Left ventricle myocardium inferior (tissue), 1 donor: Measurements from ENCODE around the gene ABCD1. TPM values are rescaled to one million over a fixed set of nuclear protein-coding genes. Genes with fewer than 3 reads are reported as not detected.

Experiments
- DNase-seq: peaks from one replicate; pipeline ENCODE4 v3.0.0-alpha.2; 2020
- H3K27ac ChIP-seq: fragments of 200-600 bp; replicated peaks from 2 replicates; pipeline ENCODE4 v1.8.0; 2021
- H3K27me3 ChIP-seq: fragments of 200-600 bp; 2 replicates; pipeline ENCODE4 v1.8.0; 2021; ENCODE audit warnings: low read depth
- H3K36me3 ChIP-seq: fragments of 200-600 bp; 2 replicates; pipeline ENCODE4 v1.8.0; 2021
- H3K4me1 ChIP-seq: fragments of 200-600 bp; 2 replicates; pipeline ENCODE4 v1.8.0; 2021
- H3K4me3 ChIP-seq: fragments of 200-600 bp; 2 replicates; pipeline ENCODE4 v1.8.0; 2021; ENCODE audit warnings: mild to moderate bottlenecking, moderate library complexity
- H3K9me3 ChIP-seq: fragments of 200-600 bp; replicated peaks from 2 replicates; pipeline ENCODE4 v1.8.0; 2021
- CTCF ChIP-seq: fragments of 200-600 bp; IDR thresholded peaks from 2 replicates; pipeline ENCODE4 v1.8.0; 2021; ENCODE audit warnings: antibody characterized with exemption, mild to moderate bottlenecking, borderline replicate concordance
- intact Hi-C: fragments of 100-400 bp; cut with micrococcal nuclease; formaldehyde crosslinking; loops from one replicate; pipeline ENCODE4 v1.11.0; 2022
- total RNA-seq: library from RNA; stranded (reverse); fragmentation: NEBNext Ultra II Directional; extraction: Animal tissue kit (Norgen Biotek cat#: 25700); gene quantifications from one replicate; pipeline ENCODE4 v1.2.1, GENCODE V29; 2021
- donor health status: DM: no; HTN: yes; CAD: no; lungs with severe emphysema.

ABCD1 gene
- total RNA-seq, 1 donor from 2014 or later, result 16.0 TPM

GRCh38 chrX:153734871-153735270 is 10.2 kb downstream of the ABCD1 start:
- no peak for DNase-seq
- intact Hi-C loops, result no loop called here
- H3K27ac ChIP-seq, result no peak overlapping the region
- H3K27me3 ChIP-seq, result no peaks in the 10 kb centered on the region
- no peaks in the 10 kb centered on the region for H3K4me1 ChIP-seq
- H3K36me3 ChIP-seq, result peaks cover 23% of the 10 kb centered on the region
- no peak overlapping the region for H3K4me3 ChIP-seq
- no peak for TF ChIP-seq CTCF
- H3K9me3 ChIP-seq, result no peaks in the 10 kb centered on the region

- intact Hi-C loops, result no loop called here
Observed at GRCh38 chrX:153735274-153735673, 10.6 kb downstream of the ABCD1 start.

GRCh38 chrX:153736071-153736820 is 11.6 kb downstream of the ABCD1 start:
- TF ChIP-seq CTCF, result no peak
- Histone ChIP-seq H3K4me1 (no peaks in the 10 kb centered on the region), H3K9me3 (no peaks in the 10 kb centered on the region), H3K27ac (no peak overlapping the region), H3K36me3 (peaks cover 19% of the 10 kb centered on the region), H3K4me3 (no peak overlapping the region), H3K27me3 (no peaks in the 10 kb centered on the region)
- intact Hi-C loops, result no loop called here
- no peak for DNase-seq

More at GRCh38 chrX:153735274-153735673, 10.6 kb downstream of the ABCD1 start:
- Histone ChIP-seq H3K4me1 (no peaks in the 10 kb centered on the region), H3K9me3 (no peaks in the 10 kb centered on the region), H3K27ac (no peak overlapping the region), H3K4me3 (no peak overlapping the region), H3K36me3 (peaks cover 23% of the 10 kb centered on the region), H3K27me3 (no peaks in the 10 kb centered on the region)
- TF ChIP-seq CTCF, result no peak
- no peak for DNase-seq

- H3K4me3 ChIP-seq, result no peak overlapping the region
- no peaks in the 10 kb centered on the region for H3K9me3 ChIP-seq
- no peak for DNase-seq
- H3K27me3 ChIP-seq, result no peaks in the 10 kb centered on the region
- H3K36me3 ChIP-seq, result peaks cover 14% of the 10 kb centered on the region
- H3K4me1 ChIP-seq, result no peaks in the 10 kb centered on the region
- H3K27ac ChIP-seq, result no peak overlapping the region
- TF ChIP-seq CTCF, result no peak
- intact Hi-C loops, result no loop called here
Observed at GRCh38 chrX:153736871-153737441, 12.3 kb downstream of the ABCD1 start.

GRCh38 chrX:153738056-153738605 is 13.5 kb downstream of the ABCD1 start:
- Histone ChIP-seq H3K36me3 (peaks cover 12% of the 10 kb centered on the region), H3K27ac (no peak overlapping the region), H3K4me3 (no peak overlapping the region), H3K9me3 (no peaks in the 10 kb centered on the region), H3K4me1 (no peaks in the 10 kb centered on the region), H3K27me3 (no peaks in the 10 kb centered on the region)
- TF ChIP-seq CTCF, result no peak
- intact Hi-C loops, result no loop called here
- no peak for DNase-seq
